ENCODE results near the gene USP27X. TPM values are rescaled to one million over a fixed set of nuclear protein-coding genes. Genes with fewer than 3 reads are reported as not detected.

Gene USP27X
- total RNA-seq, 2 donors from 2014 or later: 2.0 to 3.5 TPM

DNA sequence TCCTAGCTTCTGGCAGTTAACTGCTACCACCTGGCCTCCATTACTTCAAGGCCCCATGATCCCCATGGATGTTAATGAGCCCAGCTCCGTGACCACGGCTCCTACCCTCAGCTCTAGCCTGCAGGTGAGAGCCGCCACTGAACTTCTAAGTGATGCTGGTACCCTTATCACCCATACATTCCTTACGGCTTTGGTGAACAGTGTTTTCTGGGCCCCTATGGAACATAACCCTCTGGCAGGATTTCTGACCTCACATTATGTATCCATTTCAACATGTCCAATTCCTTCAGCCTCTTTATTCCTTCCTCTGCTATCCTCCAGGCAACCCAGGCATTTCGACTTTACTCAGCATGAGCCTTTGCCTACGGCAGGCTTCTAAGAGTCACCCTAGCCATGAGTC is 25.6 kb upstream of the USP27X start:
- TF ChIP-seq POLR2A (IDR thresholded peaks at IDR 0.05) (no peak), POLR2AphosphoS5 (IDR thresholded peaks at IDR 0.05) (no peak)
- TF ChIP-seq, protein P1, sequence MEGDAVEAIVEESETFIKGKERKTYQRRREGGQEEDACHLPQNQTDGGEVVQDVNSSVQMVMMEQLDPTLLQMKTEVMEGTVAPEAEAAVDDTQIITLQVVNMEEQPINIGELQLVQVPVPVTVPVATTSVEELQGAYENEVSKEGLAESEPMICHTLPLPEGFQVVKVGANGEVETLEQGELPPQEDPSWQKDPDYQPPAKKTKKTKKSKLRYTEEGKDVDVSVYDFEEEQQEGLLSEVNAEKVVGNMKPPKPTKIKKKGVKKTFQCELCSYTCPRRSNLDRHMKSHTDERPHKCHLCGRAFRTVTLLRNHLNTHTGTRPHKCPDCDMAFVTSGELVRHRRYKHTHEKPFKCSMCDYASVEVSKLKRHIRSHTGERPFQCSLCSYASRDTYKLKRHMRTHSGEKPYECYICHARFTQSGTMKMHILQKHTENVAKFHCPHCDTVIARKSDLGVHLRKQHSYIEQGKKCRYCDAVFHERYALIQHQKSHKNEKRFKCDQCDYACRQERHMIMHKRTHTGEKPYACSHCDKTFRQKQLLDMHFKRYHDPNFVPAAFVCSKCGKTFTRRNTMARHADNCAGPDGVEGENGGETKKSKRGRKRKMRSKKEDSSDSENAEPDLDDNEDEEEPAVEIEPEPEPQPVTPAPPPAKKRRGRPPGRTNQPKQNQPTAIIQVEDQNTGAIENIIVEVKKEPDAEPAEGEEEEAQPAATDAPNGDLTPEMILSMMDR (IDR thresholded peaks at IDR 0.05): no peak
- Histone ChIP-seq H3K4me1 (replicated peaks) (no peaks in the 10 kb centered on the region), H3K36me3 (no peaks in the 10 kb centered on the region), H3K4me3 (no peak overlapping the region), H3K9me3 (no peaks in the 10 kb centered on the region), H3K27ac (no peak overlapping the region), H3K27me3 (replicated peaks; ENCODE audit: insufficient read depth) (no peaks in the 10 kb centered on the region)
- intact Hi-C loops (cut with DNase I): no loop called here
- no peak for DNase-seq (ENCODE audit: low spot score)
- 100% methylated on average over 5 of the region's 6 CpGs for WGBS

- 73% methylated on average over 2 of the region's 2 CpGs for WGBS
These were observed 22.5 kb upstream of the USP27X start for GRCh38 chrX:49856819-49857218.

DNA sequence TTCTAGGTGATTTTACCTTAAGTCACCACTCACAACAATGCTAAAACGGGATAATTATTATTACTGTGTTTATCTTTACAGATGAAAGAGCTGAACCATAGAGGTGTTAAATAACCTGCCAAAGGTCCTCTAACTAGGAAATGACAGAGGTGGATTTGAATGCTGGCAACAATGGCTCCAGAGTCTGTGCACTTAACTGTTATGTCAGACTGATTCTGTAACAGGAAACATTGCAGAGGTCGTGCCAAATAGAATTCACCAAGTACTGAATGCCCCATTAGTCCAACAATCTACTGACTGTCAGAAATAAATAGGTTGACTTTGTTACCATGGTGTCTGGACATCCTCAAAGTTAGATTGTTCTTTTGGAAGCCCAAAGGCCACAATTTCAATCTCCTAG is 20.9 kb upstream of the USP27X start:
- no peaks in the 10 kb centered on the region for H3K36me3 ChIP-seq
- 60% methylated on average over 2 of the region's 2 CpGs for WGBS
- no peak overlapping the region for H3K4me3 ChIP-seq
- DNase-seq (ENCODE audit: low spot score): no peak
- H3K27ac ChIP-seq: no peak overlapping the region
- no peaks in the 10 kb centered on the region for H3K9me3 ChIP-seq
- TF ChIP-seq POLR2AphosphoS5 (IDR thresholded peaks at IDR 0.05): no peak
- TF ChIP-seq, protein P1 (IDR thresholded peaks at IDR 0.05): no peak
- TF ChIP-seq POLR2A (IDR thresholded peaks at IDR 0.05): no peak
- no peaks in the 10 kb centered on the region for H3K4me1 ChIP-seq (replicated peaks)
- intact Hi-C loops (cut with DNase I): no loop called here
- no peaks in the 10 kb centered on the region for H3K27me3 ChIP-seq (replicated peaks; ENCODE audit: insufficient read depth)

More at GRCh38 chrX:49856819-49857218, 22.5 kb upstream of the USP27X start:
- Histone ChIP-seq H3K27ac (no peak overlapping the region), H3K36me3 (no peaks in the 10 kb centered on the region), H3K27me3 (replicated peaks; ENCODE audit: insufficient read depth) (no peaks in the 10 kb centered on the region), H3K4me1 (replicated peaks) (no peaks in the 10 kb centered on the region), H3K9me3 (no peaks in the 10 kb centered on the region), H3K4me3 (no peak overlapping the region)
- no peak for DNase-seq (ENCODE audit: low spot score)
- TF ChIP-seq POLR2A (IDR thresholded peaks at IDR 0.05) (no peak), POLR2AphosphoS5 (IDR thresholded peaks at IDR 0.05) (no peak)
- TF ChIP-seq, protein P1 (IDR thresholded peaks at IDR 0.05): no peak
- intact Hi-C loops (cut with DNase I): no loop called here

- no peak for DNase-seq (ENCODE audit: low spot score)
- Histone ChIP-seq H3K36me3 (no peaks in the 10 kb centered on the region), H3K9me3 (no peaks in the 10 kb centered on the region), H3K27me3 (replicated peaks; ENCODE audit: insufficient read depth) (no peaks in the 10 kb centered on the region), H3K27ac (no peak overlapping the region), H3K4me1 (replicated peaks) (no peaks in the 10 kb centered on the region), H3K4me3 (no peak overlapping the region)
- intact Hi-C loops (cut with DNase I): no loop called here
- 100% methylated on average over 1 of the region's 1 CpG for WGBS
- TF ChIP-seq POLR2AphosphoS5 (IDR thresholded peaks at IDR 0.05): no peak
- no peak for TF ChIP-seq POLR2A (IDR thresholded peaks at IDR 0.05)
- TF ChIP-seq, protein P1 (IDR thresholded peaks at IDR 0.05): no peak
These were observed 19.8 kb upstream of the USP27X start for GRCh38 chrX:49859491-49859890.

- TF ChIP-seq POLR2AphosphoS5 (IDR thresholded peaks at IDR 0.05): no peak
- no peak for TF ChIP-seq POLR2A (IDR thresholded peaks at IDR 0.05)
- TF ChIP-seq, protein P1 (IDR thresholded peaks at IDR 0.05): no peak
- H3K27ac ChIP-seq: no peak overlapping the region
- no peaks in the 10 kb centered on the region for H3K9me3 ChIP-seq
- no peak overlapping the region for H3K4me3 ChIP-seq
- WGBS: 16% methylated on average over 2 of the region's 2 CpGs
- intact Hi-C loops (cut with DNase I): no loop called here
- H3K27me3 ChIP-seq (replicated peaks; ENCODE audit: insufficient read depth): no peaks in the 10 kb centered on the region
- no peaks in the 10 kb centered on the region for H3K36me3 ChIP-seq
- no peaks in the 10 kb centered on the region for H3K4me1 ChIP-seq (replicated peaks)
- DNase-seq (ENCODE audit: low spot score): no peak
These were observed 18.3 kb upstream of the USP27X start for GRCh38 chrX:49860867-49861535.
